K562 (cell line): Measurements from ENCODE around the gene PTRH1. TPM values are rescaled to one million over a fixed set of nuclear protein-coding genes. Genes with fewer than 3 reads are reported as not detected.

Experiments used
- BCL6 ChIP-seq: fragments of 250-450 bp; sonication (Bioruptor Pico); IDR thresholded peaks from 2 replicates; pipeline ENCODE4 v1.4.0; 2020
- DMBX1 ChIP-seq: fragments of 250-450 bp; sonication (Bioruptor Pico); IDR thresholded peaks from 2 replicates; pipeline ENCODE4 v1.8.0; 2022; ENCODE audit warnings: inconsistent platforms, mild to moderate bottlenecking, moderate library complexity, borderline replicate concordance
- EP400 ChIP-seq: fragments of 450-650 bp; IDR thresholded peaks from 2 replicates; pipeline ENCODE4 v1.6.1; 2017; ENCODE audit warnings: antibody characterized with exemption, mild to moderate bottlenecking, moderate library complexity
- FOS ChIP-seq: IDR thresholded peaks from 3 replicates; pipeline ENCODE4 v1.6.1; 2011; ENCODE audit not compliant: insufficient read length; ENCODE audit errors: extremely low read depth
- JUND ChIP-seq, 2 experiments: IDR thresholded peaks; 2 replicates in 1 of 2; 3 replicates in 1 of 2; pipeline ENCODE4 v1.6.1; 2011; ENCODE audit warnings: borderline replicate concordance in 2 of 2, low read depth in 2 of 2, low read length in 2 of 2, improper control_type of control experiment in 1 of 2, missing biosample characterization in 1 of 2, missing genetic modification characterization in 1 of 2, missing genetic modification reagents in 1 of 2
- RBM39 ChIP-seq: fragments of 200-400 bp; formaldehyde crosslinking; optimal IDR thresholded peaks from 2 replicates; pipeline ENCODE3; 2018; ENCODE audit warnings: low read depth, low read length
- SMARCA5 ChIP-seq: fragments of 450-650 bp; IDR thresholded peaks from 2 replicates; pipeline ENCODE4 v1.6.1; 2016
- SRSF3 ChIP-seq: fragments of 200-400 bp; formaldehyde crosslinking; IDR thresholded peaks from 2 replicates; pipeline ENCODE4 v1.6.1; 2016; ENCODE audit warnings: mild to moderate bottlenecking, low read length, moderate library complexity; ENCODE audit not compliant: insufficient read depth
- ZFX ChIP-seq: sonication (generic); formaldehyde crosslinking; IDR thresholded peaks from 2 replicates; pipeline ENCODE4 v1.8.0; 2022; ENCODE audit warnings: mild to moderate bottlenecking, missing genetic modification reagents, moderate library complexity
- ZKSCAN1 ChIP-seq: fragments of 150-350 bp; IDR thresholded peaks from 2 replicates; pipeline ENCODE4 v1.6.1; 2016; ENCODE audit warnings: low read depth, low read length
- polyA plus RNA-seq, 8 experiments: library from polyadenylated mRNA; depleted of rRNA in 4 of 8; stranded (reverse) in 5 of 8; unstranded in 3 of 8; fragments of >200 nt; fragmentation: Nextera tagmentation in 2 of 8; fragmentation: Illumina TruSeq in 1 of 8; extraction: Ambion mirVana in 2 of 8; extraction: Trizol in 1 of 8; gene quantifications; 2 replicates each; pipeline versions ENCODE4 v1.2.1 to v1.2.3, GENCODE V29; 2011 to 2014; ENCODE audit warnings: inconsistent platforms in 1 of 8, missing spikeins in 1 of 8
- total RNA-seq, 7 experiments: library from RNA; depleted of rRNA in 6 of 7; stranded (reverse); fragments of >200 nt in 6 of 7; fragmentation: Illumina TruSeq in 2 of 7; extraction: Trizol in 2 of 7; gene quantifications; 2 replicates each; pipeline versions ENCODE4 v1.2.1 to v1.2.3, GENCODE V29; 2011 to 2021; ENCODE audit warnings: low replicate concordance in 1 of 7
- TF ChIP-seq, protein P1 (sequence below), 2 experiments: IDR thresholded peaks; 2 replicates each; pipeline ENCODE4 v1.6.1; 2011; ENCODE audit warnings: borderline replicate concordance in 1 of 2, control low read depth in 1 of 2, low read depth in 1 of 2, low read length in 1 of 2, mild to moderate bottlenecking in 1 of 2, mixed read lengths in 1 of 2, moderate library complexity in 1 of 2; ENCODE audit not compliant: insufficient read depth in 1 of 2, insufficient read length in 1 of 2, poor library complexity in 1 of 2, severe bottlenecking in 1 of 2; ENCODE audit errors: extremely low read depth in 1 of 2
- TF ChIP-seq, protein P2 (sequence below): conservative IDR thresholded peaks from 2 replicates; pipeline ENCODE4 v1.6.1; 2011; ENCODE audit warnings: low read depth, mild to moderate bottlenecking, low read length; ENCODE audit not compliant: control insufficient read depth
- TF ChIP-seq, protein P3 (sequence below): fragments of 200-800 bp; sonication (Bioruptor generic); IDR thresholded peaks from 2 replicates; pipeline ENCODE4 v1.6.1; 2017; ENCODE audit warnings: missing genetic modification characterization, missing compliant biosample characterization
- TF ChIP-seq, protein P4 (sequence below): sonication (generic); formaldehyde crosslinking; IDR thresholded peaks from 2 replicates; pipeline ENCODE4 v1.8.0; 2022; ENCODE audit warnings: missing genetic modification reagents, mild to moderate bottlenecking, moderate library complexity, borderline replicate concordance
- TF ChIP-seq, protein P5 (sequence below): fragments of 450-650 bp; IDR thresholded peaks from 2 replicates; pipeline ENCODE4 v1.6.1; 2016
- TF ChIP-seq, protein P6 (sequence below): sonication (generic); formaldehyde crosslinking; IDR thresholded peaks from 2 replicates; pipeline ENCODE4 v1.8.1; 2023; ENCODE audit warnings: mild to moderate bottlenecking, missing genetic modification reagents

PTRH1 gene
- total and polyA plus RNA-seq, 9 of the 15 experiments (the other 6 are each of a cell fraction or from before 2014, with no cell fraction given) = 0.63 to 43.1 (median 5.7) TPM

DNA sequence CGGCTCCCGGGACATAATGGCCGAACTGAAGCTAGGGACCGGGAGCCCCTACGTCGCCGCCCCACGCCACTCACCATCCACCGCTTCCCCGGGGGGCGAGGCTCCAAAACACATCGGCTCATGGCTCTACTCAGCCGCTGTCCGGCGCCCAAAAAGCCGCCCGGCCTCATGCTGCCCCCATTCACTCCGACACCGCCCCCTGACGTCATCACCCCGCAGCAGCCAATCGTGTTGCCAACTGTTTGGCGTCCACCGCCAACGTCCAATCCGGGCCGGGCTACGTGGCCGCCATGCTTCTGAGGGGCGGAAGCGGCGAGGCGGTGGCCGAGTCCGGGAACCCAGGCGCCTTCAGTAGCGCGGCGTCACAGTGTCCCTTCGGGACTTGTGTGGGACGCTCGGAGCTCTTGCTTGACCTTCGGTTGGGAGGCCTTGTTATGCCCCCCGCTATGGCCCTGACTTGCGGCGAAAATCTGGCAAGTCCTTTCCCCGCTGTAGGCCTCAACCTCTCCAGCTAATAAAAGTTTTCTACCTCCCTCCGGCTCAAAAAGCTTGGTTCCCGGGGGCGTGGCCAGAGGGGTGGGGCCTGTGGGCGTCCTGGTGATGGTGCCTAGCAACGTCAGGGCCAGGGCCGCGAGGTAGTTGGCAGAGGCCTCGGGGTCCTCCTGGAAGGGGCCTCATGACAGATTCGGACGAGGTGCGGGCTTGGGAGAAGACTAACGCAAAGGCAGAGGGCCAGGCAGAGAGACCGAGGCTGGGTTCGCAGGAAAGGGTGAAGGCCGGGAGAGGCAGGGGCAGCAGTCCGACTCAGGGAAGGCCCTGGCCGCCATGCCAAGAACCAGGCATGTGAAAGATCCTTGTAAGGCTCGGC, at the start of gene PTRH1, which contains the start of gene TTC16 (continued):
- TF ChIP-seq, protein P1, sequence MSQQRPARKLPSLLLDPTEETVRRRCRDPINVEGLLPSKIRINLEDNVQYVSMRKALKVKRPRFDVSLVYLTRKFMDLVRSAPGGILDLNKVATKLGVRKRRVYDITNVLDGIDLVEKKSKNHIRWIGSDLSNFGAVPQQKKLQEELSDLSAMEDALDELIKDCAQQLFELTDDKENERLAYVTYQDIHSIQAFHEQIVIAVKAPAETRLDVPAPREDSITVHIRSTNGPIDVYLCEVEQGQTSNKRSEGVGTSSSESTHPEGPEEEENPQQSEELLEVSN (IDR thresholded peaks at IDR 0.05; ENCODE audit: borderline replicate concordance in 1 of 2, extremely low read depth in 1 of 2, insufficient read depth in 1 of 2, insufficient read length in 1 of 2, low read depth in 1 of 2, low read length in 1 of 2, poor library complexity in 1 of 2, severe bottlenecking in 1 of 2) = peak; percentile 63 to 71
- TF ChIP-seq, protein P2, sequence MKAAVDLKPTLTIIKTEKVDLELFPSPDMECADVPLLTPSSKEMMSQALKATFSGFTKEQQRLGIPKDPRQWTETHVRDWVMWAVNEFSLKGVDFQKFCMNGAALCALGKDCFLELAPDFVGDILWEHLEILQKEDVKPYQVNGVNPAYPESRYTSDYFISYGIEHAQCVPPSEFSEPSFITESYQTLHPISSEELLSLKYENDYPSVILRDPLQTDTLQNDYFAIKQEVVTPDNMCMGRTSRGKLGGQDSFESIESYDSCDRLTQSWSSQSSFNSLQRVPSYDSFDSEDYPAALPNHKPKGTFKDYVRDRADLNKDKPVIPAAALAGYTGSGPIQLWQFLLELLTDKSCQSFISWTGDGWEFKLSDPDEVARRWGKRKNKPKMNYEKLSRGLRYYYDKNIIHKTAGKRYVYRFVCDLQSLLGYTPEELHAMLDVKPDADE = peak; percentile 96
- peak; percentile 95 for TF ChIP-seq ZFX (CRISPR knock-in tag)
- TF ChIP-seq, protein P3, sequence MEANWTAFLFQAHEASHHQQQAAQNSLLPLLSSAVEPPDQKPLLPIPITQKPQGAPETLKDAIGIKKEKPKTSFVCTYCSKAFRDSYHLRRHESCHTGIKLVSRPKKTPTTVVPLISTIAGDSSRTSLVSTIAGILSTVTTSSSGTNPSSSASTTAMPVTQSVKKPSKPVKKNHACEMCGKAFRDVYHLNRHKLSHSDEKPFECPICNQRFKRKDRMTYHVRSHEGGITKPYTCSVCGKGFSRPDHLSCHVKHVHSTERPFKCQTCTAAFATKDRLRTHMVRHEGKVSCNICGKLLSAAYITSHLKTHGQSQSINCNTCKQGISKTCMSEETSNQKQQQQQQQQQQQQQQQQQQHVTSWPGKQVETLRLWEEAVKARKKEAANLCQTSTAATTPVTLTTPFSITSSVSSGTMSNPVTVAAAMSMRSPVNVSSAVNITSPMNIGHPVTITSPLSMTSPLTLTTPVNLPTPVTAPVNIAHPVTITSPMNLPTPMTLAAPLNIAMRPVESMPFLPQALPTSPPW = peak; percentile 61
- 0 out of 2 replicates have a peak, but pooled peaks have one; percentile 8 for TF ChIP-seq ZKSCAN1
- TF ChIP-seq JUND (IDR thresholded peaks at IDR 0.05; ENCODE audit: borderline replicate concordance, low read depth, low read length) = peak; percentile 86
- peak; percentile 86; the same call in 2 of the 3 replicates for TF ChIP-seq JUND (tag; IDR thresholded peaks at IDR 0.05; ENCODE audit: borderline replicate concordance, low read depth, low read length)
- TF ChIP-seq RBM39 = no peak
- peak; percentile 77; the same call in 1 of the 2 replicates for TF ChIP-seq EP400
- TF ChIP-seq FOS = peak; percentile 90
- TF ChIP-seq, protein P4, sequence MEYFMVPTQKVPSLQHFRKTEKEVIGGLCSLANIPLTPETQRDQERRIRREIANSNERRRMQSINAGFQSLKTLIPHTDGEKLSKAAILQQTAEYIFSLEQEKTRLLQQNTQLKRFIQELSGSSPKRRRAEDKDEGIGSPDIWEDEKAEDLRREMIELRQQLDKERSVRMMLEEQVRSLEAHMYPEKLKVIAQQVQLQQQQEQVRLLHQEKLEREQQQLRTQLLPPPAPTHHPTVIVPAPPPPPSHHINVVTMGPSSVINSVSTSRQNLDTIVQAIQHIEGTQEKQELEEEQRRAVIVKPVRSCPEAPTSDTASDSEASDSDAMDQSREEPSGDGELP (CRISPR knock-in tag) = 0 out of 2 replicates have a peak, but pooled peaks have one; percentile 58
- TF ChIP-seq, protein P5, sequence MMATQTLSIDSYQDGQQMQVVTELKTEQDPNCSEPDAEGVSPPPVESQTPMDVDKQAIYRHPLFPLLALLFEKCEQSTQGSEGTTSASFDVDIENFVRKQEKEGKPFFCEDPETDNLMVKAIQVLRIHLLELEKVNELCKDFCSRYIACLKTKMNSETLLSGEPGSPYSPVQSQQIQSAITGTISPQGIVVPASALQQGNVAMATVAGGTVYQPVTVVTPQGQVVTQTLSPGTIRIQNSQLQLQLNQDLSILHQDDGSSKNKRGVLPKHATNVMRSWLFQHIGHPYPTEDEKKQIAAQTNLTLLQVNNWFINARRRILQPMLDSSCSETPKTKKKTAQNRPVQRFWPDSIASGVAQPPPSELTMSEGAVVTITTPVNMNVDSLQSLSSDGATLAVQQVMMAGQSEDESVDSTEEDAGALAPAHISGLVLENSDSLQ = peak; percentile 89
- no peak for TF ChIP-seq SRSF3
- TF ChIP-seq SMARCA5 = no peak
- no peak for TF ChIP-seq DMBX1
- TF ChIP-seq, protein P6, sequence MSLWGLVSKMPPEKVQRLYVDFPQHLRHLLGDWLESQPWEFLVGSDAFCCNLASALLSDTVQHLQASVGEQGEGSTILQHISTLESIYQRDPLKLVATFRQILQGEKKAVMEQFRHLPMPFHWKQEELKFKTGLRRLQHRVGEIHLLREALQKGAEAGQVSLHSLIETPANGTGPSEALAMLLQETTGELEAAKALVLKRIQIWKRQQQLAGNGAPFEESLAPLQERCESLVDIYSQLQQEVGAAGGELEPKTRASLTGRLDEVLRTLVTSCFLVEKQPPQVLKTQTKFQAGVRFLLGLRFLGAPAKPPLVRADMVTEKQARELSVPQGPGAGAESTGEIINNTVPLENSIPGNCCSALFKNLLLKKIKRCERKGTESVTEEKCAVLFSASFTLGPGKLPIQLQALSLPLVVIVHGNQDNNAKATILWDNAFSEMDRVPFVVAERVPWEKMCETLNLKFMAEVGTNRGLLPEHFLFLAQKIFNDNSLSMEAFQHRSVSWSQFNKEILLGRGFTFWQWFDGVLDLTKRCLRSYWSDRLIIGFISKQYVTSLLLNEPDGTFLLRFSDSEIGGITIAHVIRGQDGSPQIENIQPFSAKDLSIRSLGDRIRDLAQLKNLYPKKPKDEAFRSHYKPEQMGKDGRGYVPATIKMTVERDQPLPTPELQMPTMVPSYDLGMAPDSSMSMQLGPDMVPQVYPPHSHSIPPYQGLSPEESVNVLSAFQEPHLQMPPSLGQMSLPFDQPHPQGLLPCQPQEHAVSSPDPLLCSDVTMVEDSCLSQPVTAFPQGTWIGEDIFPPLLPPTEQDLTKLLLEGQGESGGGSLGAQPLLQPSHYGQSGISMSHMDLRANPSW (CRISPR knock-in tag) = 0 out of 2 replicates have a peak, but pooled peaks have one; percentile 33
- TF ChIP-seq BCL6 = no peak
